GM23338 (cell line): ENCODE data around the gene ACTR10. TPM values are rescaled to one million over a fixed set of nuclear protein-coding genes. Genes with fewer than 3 reads are reported as not detected.

Experiments
- ATAC-seq: fragments of 200-7000 bp; cut with Tn5 transposase; 3 replicates; pipeline ENCODE4 v1.9.1; 2020
- DNase-seq: peaks from one replicate; pipeline ENCODE4 v3.0.0-alpha.2; 2015; ENCODE audit warnings: low spot score
- H2AFZ ChIP-seq: fragments of 200-600 bp; sonication (generic); 2 replicates; pipeline ENCODE4 v1.8.0; 2016; ENCODE audit warnings: antibody characterized with exemption, mild to moderate bottlenecking, moderate library complexity
- H3F3A ChIP-seq: fragments of 200-600 bp; sonication (generic); replicated peaks from 2 replicates; pipeline ENCODE4 v1.8.0; 2017; ENCODE audit warnings: antibody characterized with exemption, mixed run types, low read depth
- H3K27ac ChIP-seq: fragments of 200-600 bp; sonication (generic); 2 replicates; pipeline ENCODE4 v1.6.1; 2016; ENCODE audit warnings: low read depth
- H3K27me3 ChIP-seq: fragments of 200-600 bp; sonication (generic); 2 replicates; pipeline ENCODE4 v1.8.0; 2016; ENCODE audit warnings: mild to moderate bottlenecking, mixed run types, moderate library complexity; ENCODE audit not compliant: insufficient read depth
- H3K36me3 ChIP-seq: fragments of 200-600 bp; sonication (generic); 2 replicates; pipeline ENCODE4 v1.8.0; 2016; ENCODE audit warnings: mild to moderate bottlenecking; ENCODE audit not compliant: insufficient read depth
- H3K4me1 ChIP-seq: fragments of 200-600 bp; sonication (generic); 2 replicates; pipeline ENCODE4 v1.8.0; 2016; ENCODE audit warnings: mild to moderate bottlenecking, moderate library complexity; ENCODE audit not compliant: insufficient read depth
- H3K4me2 ChIP-seq: fragments of 200-600 bp; sonication (generic); 2 replicates; pipeline ENCODE4 v1.7.1; 2017; ENCODE audit warnings: mixed run types
- H3K4me3 ChIP-seq: fragments of 200-600 bp; sonication (generic); 2 replicates; pipeline ENCODE4 v1.6.1; 2016; ENCODE audit warnings: mixed run types
- H3K79me2 ChIP-seq: fragments of 200-600 bp; sonication (generic); replicated peaks from 2 replicates; pipeline ENCODE4 v1.8.0; 2017; ENCODE audit warnings: mild to moderate bottlenecking; ENCODE audit not compliant: insufficient read depth
- H3K9me2 ChIP-seq: fragments of 200-600 bp; sonication (generic); 2 replicates; pipeline ENCODE4 v1.8.0; 2017; ENCODE audit not compliant: insufficient read depth
- H4K20me1 ChIP-seq: fragments of 200-600 bp; sonication (generic); replicated peaks from 2 replicates; pipeline ENCODE4 v1.8.0; 2017; ENCODE audit warnings: mild to moderate bottlenecking; ENCODE audit not compliant: insufficient read depth
- H3K27ac Mint-ChIP-seq: 2 replicates; pipeline ENCODE4 v1.8.0; 2020; ENCODE audit warnings: inconsistent platforms, mild to moderate bottlenecking, moderate library complexity, mixed read lengths
- H3K27me3 Mint-ChIP-seq: 3 replicates; pipeline ENCODE4 v1.8.0; 2022; ENCODE audit warnings: low read depth, mild to moderate bottlenecking, moderate library complexity, mixed read lengths, inconsistent platforms; ENCODE audit not compliant: insufficient read depth, poor library complexity
- H3K36me3 Mint-ChIP-seq: 3 replicates; pipeline ENCODE4 v1.8.0; 2021; ENCODE audit warnings: low read depth, mild to moderate bottlenecking, inconsistent platforms, moderate library complexity, mixed read lengths
- H3K4me1 Mint-ChIP-seq: 3 replicates; pipeline ENCODE4 v1.8.0; 2020; ENCODE audit warnings: mild to moderate bottlenecking, inconsistent platforms, mixed read lengths
- H3K4me3 Mint-ChIP-seq: 3 replicates; pipeline ENCODE4 v1.8.0; 2021; ENCODE audit warnings: moderate library complexity, mild to moderate bottlenecking, inconsistent platforms, mixed read lengths
- H3K9me3 Mint-ChIP-seq: 3 replicates; pipeline ENCODE4 v1.8.0; 2020; ENCODE audit warnings: moderate library complexity, mild to moderate bottlenecking, inconsistent platforms, mixed read lengths
- CREB1 ChIP-seq: fragments of 250-450 bp; sonication (Bioruptor Pico); IDR thresholded peaks from 2 replicates; pipeline ENCODE4 v1.5.0; 2020; ENCODE audit warnings: low read depth, mild to moderate bottlenecking, moderate library complexity
- CTCF ChIP-seq, 2 experiments: fragments of 200-600 bp in 1 of 2; sonication (generic) in 1 of 2; conservative IDR thresholded peaks; 2 replicates each; pipeline versions ENCODE4 v1.5.1 to v1.6.1; 2016 to 2017; ENCODE audit warnings: antibody characterized with exemption in 2 of 2, low read depth in 2 of 2, mild to moderate bottlenecking in 2 of 2, moderate library complexity in 1 of 2
- ETS1 ChIP-seq: IDR thresholded peaks from 2 replicates; pipeline ENCODE4 v1.6.1; 2016; ENCODE audit warnings: antibody characterized with exemption
- EZH2 ChIP-seq: fragments of 200-600 bp; sonication (generic); IDR thresholded peaks from one replicate; pipeline ENCODE4 v1.8.0; 2017; ENCODE audit warnings: antibody characterized with exemption, mild to moderate bottlenecking, low read depth; ENCODE audit not compliant: unreplicated experiment
- EZH2phosphoT487 ChIP-seq: fragments of 200-600 bp; sonication (generic); IDR thresholded peaks from one replicate; pipeline ENCODE4 v1.8.1; 2018; ENCODE audit warnings: antibody characterized with exemption; ENCODE audit not compliant: unreplicated experiment
- JUNB ChIP-seq: IDR thresholded peaks from one replicate; pipeline ENCODE4 v1.6.1; 2016; ENCODE audit warnings: antibody characterized with exemption; ENCODE audit not compliant: unreplicated experiment
- NANOG ChIP-seq: IDR thresholded peaks from 2 replicates; pipeline ENCODE4 v1.6.1; 2016; ENCODE audit warnings: antibody characterized with exemption, borderline replicate concordance
- REST ChIP-seq: IDR thresholded peaks from one replicate; pipeline ENCODE4 v1.6.1; 2018; ENCODE audit warnings: antibody characterized with exemption; ENCODE audit not compliant: unreplicated experiment
- STAT1 ChIP-seq: IDR thresholded peaks from one replicate; pipeline ENCODE4 v1.6.1; 2016; ENCODE audit warnings: antibody characterized with exemption; ENCODE audit not compliant: unreplicated experiment
- polyA plus RNA-seq: library from polyadenylated mRNA; unstranded; fragments of >200 nt; fragmentation: Nextera tagmentation; extraction: Ambion mirVana; gene quantifications from 2 replicates; pipeline ENCODE4 v1.2.1, GENCODE V29; 2016
- total RNA-seq: library from RNA; depleted of rRNA; stranded (reverse); fragments of >200 nt; shearing (Covaris generic); gene quantifications from 2 replicates; pipeline ENCODE4 v1.2.3, GENCODE V29; 2014

ACTR10 gene
- total and polyA plus RNA-seq, 2 experiments from 2014 or later: 30.8 to 50.2 TPM

GRCh38 chr14:58275527-58276190, 75.7 kb downstream of the ACTR10 start:
- Mint-ChIP-seq H3K4me1 (no peaks in the 10 kb centered on the region), H3K36me3 (peaks cover 56% of the 10 kb centered on the region; the same call in 2 of the 3 replicates), H3K9me3 (no peaks in the 10 kb centered on the region), H3K27me3 (no peaks in the 10 kb centered on the region), H3K27ac (no peak overlapping the region), H3K4me3 (no peak overlapping the region)
- TF ChIP-seq CREB1 (CRISPR knock-in tag) (no peak), EZH2phosphoT487 (no peak), NANOG (no peak), ETS1 (no peak), JUNB (no peak), STAT1 (no peak), EZH2 (no peak), CTCF (conservative IDR thresholded peaks at IDR 0.05; ENCODE audit: low read depth in 2 of 2) (no peak), REST (no peak)
- DNase-seq (no peak), ATAC-seq (no peak)
- peaks cover 17% of the 10 kb centered on the region for H4K20me1 ChIP-seq
- no peaks in the 10 kb centered on the region for H3K27me3 ChIP-seq
- H2AFZ ChIP-seq: no peak overlapping the region
- H3K4me2 ChIP-seq: no peak overlapping the region
- no peak overlapping the region for H3K27ac ChIP-seq
- no peak overlapping the region for H3K4me3 ChIP-seq
- H3F3A ChIP-seq: peaks cover 4% of the 10 kb centered on the region; the same call in 1 of the 2 replicates
- H3K4me1 ChIP-seq: no peaks in the 10 kb centered on the region
- peaks cover 24% of the 10 kb centered on the region; the same call in 1 of the 2 replicates for H3K36me3 ChIP-seq
- H3K79me2 ChIP-seq: peaks cover 74% of the 10 kb centered on the region
- H3K9me2 ChIP-seq: no peaks in the 10 kb centered on the region
